Colonic mucosa (tissue), 4 donors: Measurements from ENCODE around the gene JOSD2. TPM values are rescaled to one million over a fixed set of nuclear protein-coding genes. Genes with fewer than 3 reads are reported as not detected.

Experiments
- DNase-seq: peaks from one replicate; pipeline ENCODE4 v3.0.0-alpha.2; 2020
- H3K27ac ChIP-seq: fragments of 200-600 bp; one replicate; pipeline ENCODE4 v1.8.0; 2021
- H3K27me3 ChIP-seq: fragments of 200-600 bp; one replicate; pipeline ENCODE4 v1.8.0; 2021
- H3K36me3 ChIP-seq: fragments of 200-600 bp; one replicate; pipeline ENCODE4 v1.8.0; 2021
- H3K4me1 ChIP-seq: fragments of 200-600 bp; one replicate; pipeline ENCODE4 v1.8.0; 2021; ENCODE audit warnings: mild to moderate bottlenecking
- H3K4me3 ChIP-seq: fragments of 200-600 bp; one replicate; pipeline ENCODE4 v1.8.0; 2021
- H3K9ac ChIP-seq, 2 donors: one replicate each; pipeline ENCODE4 v1.7.0; 2013; ENCODE audit warnings: control low read depth in 2 of 2, low read depth in 2 of 2, low read length in 2 of 2
- H3K9me3 ChIP-seq: fragments of 200-600 bp; one replicate; pipeline ENCODE4 v1.8.0; 2021
- intact Hi-C: fragments of 100-400 bp; cut with DNase I; formaldehyde crosslinking; loops from one replicate; pipeline ENCODE4 v1.14.1; 2022
- total RNA-seq, 2 donors: library from RNA; stranded (reverse); fragmentation: NEBNext Ultra II Directional in 1 of 2; extraction: Animal tissue kit (Norgen Biotek cat#: 25700) in 1 of 2; gene quantifications; one replicate each; pipeline ENCODE4 v1.2.1, GENCODE V29; 2021
- TF ChIP-seq, protein P1 (sequence below): fragments of 200-600 bp; IDR thresholded peaks from one replicate; pipeline ENCODE4 v1.8.0; 2022; ENCODE audit warnings: antibody characterized with exemption, mild to moderate bottlenecking
- donor health status: healthy.
- donor health status: DM: no; HTN: no; CAD: no.
- donor health status: DM: no; HTN: no; CAD: no.

The JOSD2 gene, protein sequence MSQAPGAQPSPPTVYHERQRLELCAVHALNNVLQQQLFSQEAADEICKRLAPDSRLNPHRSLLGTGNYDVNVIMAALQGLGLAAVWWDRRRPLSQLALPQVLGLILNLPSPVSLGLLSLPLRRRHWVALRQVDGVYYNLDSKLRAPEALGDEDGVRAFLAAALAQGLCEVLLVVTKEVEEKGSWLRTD
- 10 to 100 TPM; 27.0 to 45.0 TPM for total RNA-seq

DNA sequence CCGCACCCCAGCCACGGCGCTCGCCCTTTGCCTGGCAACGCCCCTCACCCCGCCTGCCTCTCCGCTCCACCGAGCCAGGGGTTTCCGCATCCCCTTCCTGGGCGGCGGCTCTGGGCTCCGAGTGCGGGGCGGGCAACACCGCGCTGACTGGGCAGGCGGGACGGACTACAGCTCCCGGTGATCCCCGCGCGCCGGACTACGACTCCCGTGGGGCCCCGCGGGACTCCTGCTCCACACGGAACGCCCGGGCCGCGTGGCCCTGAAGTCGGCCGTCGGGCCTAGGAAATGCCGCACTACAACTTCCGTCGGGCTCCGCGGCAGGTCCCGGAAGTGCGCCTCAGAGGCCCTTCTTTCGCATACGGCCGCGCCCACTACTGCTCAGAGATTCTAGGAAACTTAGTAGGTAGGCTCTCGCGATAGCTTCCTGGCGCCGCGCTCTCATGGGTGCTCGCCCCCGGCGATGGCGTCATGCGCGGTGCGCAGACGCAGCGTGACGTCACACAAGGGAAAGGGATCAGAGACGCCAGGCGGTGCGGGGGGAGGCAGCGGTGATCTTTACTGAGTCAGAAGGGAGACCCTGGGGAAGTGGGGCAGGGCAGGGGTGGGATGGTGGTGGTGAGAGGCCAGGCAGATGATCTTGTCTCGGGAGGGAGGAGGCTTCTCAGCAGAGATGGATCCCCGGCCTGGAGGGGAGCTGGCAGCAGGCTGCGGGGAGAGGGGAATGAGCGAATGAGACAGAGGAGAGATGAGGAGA, at the start of gene JOSD2:
JOSD2 (minus strand) TSS at position 123 of the 754 bp plus-strand sequence. CDS start 760 bp downstream, outside the sequence.
- H3K4me3 ChIP-seq: peak within 1 kb of the TSS; percentile 63
- H3K4me1 ChIP-seq: no peaks in the 10 kb centered on the region
- peaks cover 3% of the 10 kb centered on the region for H3K27me3 ChIP-seq
- TF ChIP-seq, protein P1, sequence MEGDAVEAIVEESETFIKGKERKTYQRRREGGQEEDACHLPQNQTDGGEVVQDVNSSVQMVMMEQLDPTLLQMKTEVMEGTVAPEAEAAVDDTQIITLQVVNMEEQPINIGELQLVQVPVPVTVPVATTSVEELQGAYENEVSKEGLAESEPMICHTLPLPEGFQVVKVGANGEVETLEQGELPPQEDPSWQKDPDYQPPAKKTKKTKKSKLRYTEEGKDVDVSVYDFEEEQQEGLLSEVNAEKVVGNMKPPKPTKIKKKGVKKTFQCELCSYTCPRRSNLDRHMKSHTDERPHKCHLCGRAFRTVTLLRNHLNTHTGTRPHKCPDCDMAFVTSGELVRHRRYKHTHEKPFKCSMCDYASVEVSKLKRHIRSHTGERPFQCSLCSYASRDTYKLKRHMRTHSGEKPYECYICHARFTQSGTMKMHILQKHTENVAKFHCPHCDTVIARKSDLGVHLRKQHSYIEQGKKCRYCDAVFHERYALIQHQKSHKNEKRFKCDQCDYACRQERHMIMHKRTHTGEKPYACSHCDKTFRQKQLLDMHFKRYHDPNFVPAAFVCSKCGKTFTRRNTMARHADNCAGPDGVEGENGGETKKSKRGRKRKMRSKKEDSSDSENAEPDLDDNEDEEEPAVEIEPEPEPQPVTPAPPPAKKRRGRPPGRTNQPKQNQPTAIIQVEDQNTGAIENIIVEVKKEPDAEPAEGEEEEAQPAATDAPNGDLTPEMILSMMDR: no peak
- intact Hi-C loops: no loop called here
- H3K9me3 ChIP-seq: no peaks in the 10 kb centered on the region
- DNase-seq: peak; percentile 97
- H3K36me3 ChIP-seq: no peaks in the 10 kb centered on the region
- H3K27ac ChIP-seq: peak within 1 kb of the TSS; percentile 63
- peak within 1 kb of the TSS; percentile 78 to 84 for H3K9ac ChIP-seq

DNA sequence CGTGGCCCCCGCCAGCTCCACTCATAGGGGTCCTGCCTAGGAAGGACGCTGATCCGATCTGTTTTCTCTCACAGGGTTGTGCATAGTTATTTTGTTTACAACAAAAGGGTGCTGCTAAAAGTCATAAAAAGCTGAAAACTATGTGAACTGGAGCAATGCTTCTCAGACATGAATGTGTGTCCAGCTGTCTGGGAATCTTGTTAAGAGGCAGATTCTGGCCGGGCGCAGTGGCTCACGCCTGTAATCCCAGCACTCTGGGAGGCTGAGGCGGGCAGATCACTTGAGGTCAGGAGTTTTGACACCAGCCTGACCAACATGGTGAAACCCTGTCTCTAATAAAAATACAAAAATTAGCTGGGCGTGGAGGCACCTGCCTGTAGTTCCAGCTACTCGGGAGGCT, 48.6 kb upstream of the JOSD2 start:
- TF ChIP-seq, protein P1: no peak
- no peak overlapping the region for H3K27ac ChIP-seq
- H3K9me3 ChIP-seq: no peaks in the 10 kb centered on the region
- intact Hi-C loops: no loop called here
- DNase-seq: no peak
- H3K4me3 ChIP-seq: no peak overlapping the region
- H3K36me3 ChIP-seq: no peaks in the 10 kb centered on the region
- no peak overlapping the region for H3K9ac ChIP-seq
- H3K4me1 ChIP-seq: no peaks in the 10 kb centered on the region
- H3K27me3 ChIP-seq: peaks cover 8% of the 10 kb centered on the region

DNA sequence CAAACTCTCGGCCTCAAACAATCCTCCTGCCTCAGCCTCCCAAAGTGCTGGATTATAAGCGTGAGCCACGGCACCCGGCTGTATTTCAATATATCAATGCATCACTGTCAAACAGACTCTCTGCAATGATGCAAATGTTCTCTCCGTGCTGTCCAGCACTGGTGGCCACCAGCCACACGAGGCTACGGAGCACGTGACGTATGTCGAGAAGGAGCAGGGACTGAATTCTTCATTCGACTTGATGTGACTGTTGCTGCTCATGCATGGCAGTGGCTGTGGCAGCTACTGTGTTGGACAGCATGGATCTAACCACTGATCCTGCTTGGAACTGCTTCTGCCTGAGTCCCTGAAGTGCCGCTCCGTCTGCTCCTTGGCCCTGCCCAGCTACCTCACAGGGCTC, 47.5 kb upstream of the JOSD2 start:
- TF ChIP-seq, protein P1: no peak
- no peaks in the 10 kb centered on the region for H3K9me3 ChIP-seq
- no peak overlapping the region for H3K27ac ChIP-seq
- no peaks in the 10 kb centered on the region for H3K36me3 ChIP-seq
- H3K4me3 ChIP-seq: no peak overlapping the region
- H3K9ac ChIP-seq: no peak overlapping the region
- H3K4me1 ChIP-seq: no peaks in the 10 kb centered on the region
- DNase-seq: no peak
- peaks cover 8% of the 10 kb centered on the region for H3K27me3 ChIP-seq
- intact Hi-C loops: no loop called here

DNA sequence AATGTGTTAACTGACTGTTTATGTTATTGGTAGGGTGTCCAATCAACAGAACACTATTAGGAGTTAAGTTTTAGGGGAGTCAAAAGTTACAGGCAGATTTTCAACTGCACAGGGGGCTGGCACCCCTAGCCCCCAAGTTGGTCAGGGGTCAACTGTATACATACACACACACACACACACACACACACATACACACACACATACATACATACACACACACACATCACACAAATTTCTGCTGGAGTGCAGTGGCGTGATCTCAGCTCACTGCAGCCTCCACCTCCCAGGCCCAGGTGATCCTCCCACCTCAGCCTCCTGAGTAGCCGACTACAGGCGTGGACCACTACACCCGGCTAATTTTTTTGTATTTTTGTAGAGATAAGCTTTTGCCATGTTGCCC, 47.0 kb upstream of the JOSD2 start:
- intact Hi-C loops: no loop called here
- H3K9ac ChIP-seq: no peak overlapping the region
- H3K27ac ChIP-seq: no peak overlapping the region
- DNase-seq: no peak
- H3K4me3 ChIP-seq: no peak overlapping the region
- H3K4me1 ChIP-seq: no peaks in the 10 kb centered on the region
- no peaks in the 10 kb centered on the region for H3K9me3 ChIP-seq
- H3K27me3 ChIP-seq: peaks cover 8% of the 10 kb centered on the region
- TF ChIP-seq, protein P1: no peak
- no peaks in the 10 kb centered on the region for H3K36me3 ChIP-seq

DNA sequence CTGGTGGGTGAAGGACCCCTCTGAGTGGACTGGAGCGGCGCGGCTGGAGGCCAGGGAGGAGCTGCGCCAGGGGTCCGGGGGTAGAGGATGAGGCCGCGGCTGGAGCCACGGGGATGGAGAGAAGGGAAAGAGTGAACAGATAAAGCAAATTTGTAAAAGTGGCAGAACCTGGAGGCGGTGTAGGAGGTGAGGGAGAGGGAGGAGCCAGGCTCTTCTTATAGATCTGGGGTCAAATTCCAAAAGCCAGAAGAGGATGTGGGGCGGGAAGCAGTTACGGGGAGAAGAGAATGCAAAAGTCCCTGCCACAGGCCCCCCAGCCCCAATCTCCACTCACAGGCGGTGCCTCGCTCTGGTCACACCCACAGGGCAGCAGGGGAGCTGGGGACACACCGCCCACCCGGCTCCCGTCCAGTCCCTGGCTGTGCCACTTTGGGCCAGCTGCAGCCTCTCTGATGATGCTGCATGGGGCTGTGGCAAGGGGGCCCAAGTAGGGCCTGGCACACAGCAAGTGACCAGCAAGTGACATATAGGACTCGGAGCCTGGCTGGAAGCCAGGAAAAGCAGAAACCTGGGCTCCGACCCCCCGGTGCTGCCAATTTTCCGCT, 46.1 kb upstream of the JOSD2 start:
- H3K9ac ChIP-seq: no peak overlapping the region
- H3K4me1 ChIP-seq: no peaks in the 10 kb centered on the region
- peaks cover 8% of the 10 kb centered on the region for H3K27me3 ChIP-seq
- no peaks in the 10 kb centered on the region for H3K9me3 ChIP-seq
- no peaks in the 10 kb centered on the region for H3K36me3 ChIP-seq
- intact Hi-C loops: no loop called here
- DNase-seq: no peak
- H3K4me3 ChIP-seq: no peak overlapping the region
- TF ChIP-seq, protein P1: no peak
- no peak overlapping the region for H3K27ac ChIP-seq
